Adrenal gland (tissue), 12 donors: Measurements from ENCODE around the gene RABL6. TPM values are rescaled to one million over a fixed set of nuclear protein-coding genes. Genes with fewer than 3 reads are reported as not detected.
A peak's percentile ranks its signal among the peaks of the same experiment; 100 is the strongest.

Experiments used
- DNase-seq, 7 donors: peaks; one replicate each; pipeline ENCODE4 v3.0.0-alpha.2; 2019 to 2020
- H3K27ac ChIP-seq, 5 donors: fragments of 200-600 bp; sonication (generic) in 4 of 5; 1 replicate in 3 of 5; 2 replicates in 2 of 5; pipeline versions ENCODE4 v1.5.1 to v1.8.0; 2016 to 2020; ENCODE audit warnings: mild to moderate bottlenecking in 1 of 5
- H3K27me3 ChIP-seq: fragments of 200-600 bp; 2 replicates; pipeline ENCODE4 v1.8.0; 2021
- H3K36me3 ChIP-seq, 2 donors: fragments of 200-600 bp; replicated peaks in 1 of 2; 1 replicate in 1 of 2; 2 replicates in 1 of 2; pipeline versions ENCODE4 v1.5.1 to v1.8.0; 2018 to 2022
- H3K4me1 ChIP-seq, 2 donors: fragments of 200-600 bp; replicated peaks in 1 of 2; 1 replicate in 1 of 2; 2 replicates in 1 of 2; pipeline versions ENCODE4 v1.5.1 to v1.8.0; 2018 to 2021
- H3K4me3 ChIP-seq, 4 donors: fragments of 200-600 bp; sonication (generic) in 3 of 4; one replicate each; pipeline ENCODE4 v1.5.1; 2016 to 2018
- H3K9me3 ChIP-seq, 3 donors: fragments of 200-600 bp; sonication (generic) in 1 of 3; replicated peaks in 1 of 3; 1 replicate in 2 of 3; 2 replicates in 1 of 3; pipeline versions ENCODE4 v1.5.1 to v1.8.0; 2016 to 2021
- POLR2A ChIP-seq, 2 donors: fragments of 450-650 bp; IDR thresholded peaks; one replicate each; pipeline ENCODE4 v1.6.1; 2017; ENCODE audit warnings: antibody characterized with exemption in 2 of 2, mild to moderate bottlenecking in 2 of 2, moderate library complexity in 1 of 2
- WGBS, 4 donors: extraction: QIAGEN DNeasy Blood & Tissue Kit in 2 of 4; methylation state at CpG; one replicate each; pipeline versions ENCODE4 v1.1.5 to v1.1.7; 2013 to 2017; 5-methylcytosine and 5-hydroxymethylcytosine counted together
- intact Hi-C, 2 donors: fragments of 100-400 bp; cut with DNase I; formaldehyde crosslinking; loops; one replicate each; pipeline versions ENCODE4 v1.14.1 to v1.15.0; 2022 to 2023
- polyA plus RNA-seq, 3 donors: library from polyadenylated mRNA; stranded (reverse); fragments of 200-250 nt in 2 of 3; fragments of 350-450 nt in 1 of 3; fragmentation: Illumina TruSeq in 1 of 3; extraction: RNeasy Lipid Tissue Mini Kit (QIAGEN cat#74804) in 1 of 3; gene quantifications; one replicate each; pipeline ENCODE4 v1.2.3, GENCODE V29; 2013 to 2014
- total RNA-seq, 9 donors: library from RNA; depleted of rRNA in 4 of 9; stranded (reverse); fragments of >200 nt in 4 of 9; fragments of 120-200 nt in 1 of 9; fragmentation: NEBNext Ultra II Directional in 1 of 9; extraction: Animal tissue kit (Norgen Biotek cat#: 25700) in 1 of 9; gene quantifications; one replicate each; pipeline versions ENCODE4 v1.1.0 to v1.2.4, GENCODE V29; 2013 to 2023
- TF ChIP-seq, protein P1 (sequence below), 6 experiments: fragments of 450-650 bp in 4 of 6; fragments of 200-600 bp in 2 of 6; sonication (generic) in 1 of 6; IDR thresholded peaks; 1 replicate in 5 of 6; 2 replicates in 1 of 6; pipeline versions ENCODE4 v1.5.1 to v1.8.0; 2016 to 2021; ENCODE audit warnings: antibody characterized with exemption in 6 of 6, mild to moderate bottlenecking in 2 of 6, moderate library complexity in 1 of 6
- donor health status: healthy with polysubstance abuse.
- donor health status: Bipolar disorder and iron deficiency.
- donor health status: DM: yes; HTN: yes; CAD: no.
- donor health status: DM: no; HTN: no; CAD: no.
- donor health status: DM: no; HTN: no; CAD: no.
- donor health status: DM: yes; HTN: yes; CAD: no.

Gene RABL6
- total and polyA plus RNA-seq, 12 donors, result 20.9 to 150 (median 61.0) TPM

DNA sequence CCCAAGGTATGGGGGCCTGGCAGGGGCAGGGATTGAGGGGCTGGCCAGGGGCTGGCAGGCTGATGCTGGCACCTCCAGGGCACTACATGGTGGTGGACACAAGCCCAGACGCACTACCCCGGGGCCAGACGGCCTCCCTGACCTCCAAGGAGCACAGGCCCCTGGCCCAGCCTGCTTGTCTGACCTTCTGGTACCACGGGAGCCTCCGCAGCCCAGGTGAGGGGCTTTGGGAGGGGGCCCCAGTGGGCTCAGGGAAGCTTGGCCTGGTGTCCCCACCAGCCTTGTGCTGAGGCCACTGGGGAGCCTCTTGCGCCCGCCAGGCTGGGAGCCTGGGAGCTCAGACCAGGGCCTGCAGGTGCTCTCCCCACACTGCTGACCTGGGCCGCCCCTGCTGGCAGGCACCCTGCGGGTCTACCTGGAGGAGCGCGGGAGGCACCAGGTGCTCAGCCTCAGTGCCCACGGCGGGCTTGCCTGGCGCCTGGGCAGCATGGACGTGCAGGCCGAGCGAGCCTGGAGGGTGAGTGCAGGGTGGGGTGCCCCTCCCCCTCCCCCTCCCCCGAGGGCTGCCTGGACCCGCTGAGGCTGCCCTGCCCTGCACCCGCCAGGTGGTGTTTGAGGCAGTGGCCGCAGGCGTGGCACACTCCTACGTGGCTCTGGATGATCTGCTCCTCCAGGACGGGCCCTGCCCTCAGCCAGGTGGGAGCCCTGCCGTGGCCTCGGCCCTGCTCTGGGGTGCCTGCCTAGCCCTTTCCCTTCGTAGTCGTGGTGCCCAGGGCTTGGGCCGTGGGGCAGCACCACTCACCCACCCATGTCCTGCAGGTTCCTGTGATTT lies 50.0 kb downstream of the RABL6 start:
- H3K4me1 ChIP-seq, result peaks cover 7 to 12% of the 10 kb centered on the region in 2 donors
- intact Hi-C loops, result loop anchor here in 1 of 2 donors (10.0 kb wide), 1 partner anchor 87 kb away; the partner anchor contains the start of genes C8G and FBXW5
- H3K27ac ChIP-seq, result no peak overlapping the region
- TF ChIP-seq POLR2A (IDR thresholded peaks at IDR 0.05), result no peak
- TF ChIP-seq, protein P1, sequence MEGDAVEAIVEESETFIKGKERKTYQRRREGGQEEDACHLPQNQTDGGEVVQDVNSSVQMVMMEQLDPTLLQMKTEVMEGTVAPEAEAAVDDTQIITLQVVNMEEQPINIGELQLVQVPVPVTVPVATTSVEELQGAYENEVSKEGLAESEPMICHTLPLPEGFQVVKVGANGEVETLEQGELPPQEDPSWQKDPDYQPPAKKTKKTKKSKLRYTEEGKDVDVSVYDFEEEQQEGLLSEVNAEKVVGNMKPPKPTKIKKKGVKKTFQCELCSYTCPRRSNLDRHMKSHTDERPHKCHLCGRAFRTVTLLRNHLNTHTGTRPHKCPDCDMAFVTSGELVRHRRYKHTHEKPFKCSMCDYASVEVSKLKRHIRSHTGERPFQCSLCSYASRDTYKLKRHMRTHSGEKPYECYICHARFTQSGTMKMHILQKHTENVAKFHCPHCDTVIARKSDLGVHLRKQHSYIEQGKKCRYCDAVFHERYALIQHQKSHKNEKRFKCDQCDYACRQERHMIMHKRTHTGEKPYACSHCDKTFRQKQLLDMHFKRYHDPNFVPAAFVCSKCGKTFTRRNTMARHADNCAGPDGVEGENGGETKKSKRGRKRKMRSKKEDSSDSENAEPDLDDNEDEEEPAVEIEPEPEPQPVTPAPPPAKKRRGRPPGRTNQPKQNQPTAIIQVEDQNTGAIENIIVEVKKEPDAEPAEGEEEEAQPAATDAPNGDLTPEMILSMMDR (IDR thresholded peaks at IDR 0.05), result no peak
- no peak overlapping the region for H3K4me3 ChIP-seq
- peak in 4 of 7 donors; percentile 20 to 56 (median 27) for DNase-seq
- 70 to 83% (median 79%) methylated on average over 2 to 28 of the region's 29 CpGs for WGBS, 4 donors
- no peaks in the 10 kb centered on the region for H3K27me3 ChIP-seq
- no peaks in the 10 kb centered on the region for H3K9me3 ChIP-seq
- H3K36me3 ChIP-seq, result peaks cover 0 to 24% of the 10 kb centered on the region in 2 donors

DNA sequence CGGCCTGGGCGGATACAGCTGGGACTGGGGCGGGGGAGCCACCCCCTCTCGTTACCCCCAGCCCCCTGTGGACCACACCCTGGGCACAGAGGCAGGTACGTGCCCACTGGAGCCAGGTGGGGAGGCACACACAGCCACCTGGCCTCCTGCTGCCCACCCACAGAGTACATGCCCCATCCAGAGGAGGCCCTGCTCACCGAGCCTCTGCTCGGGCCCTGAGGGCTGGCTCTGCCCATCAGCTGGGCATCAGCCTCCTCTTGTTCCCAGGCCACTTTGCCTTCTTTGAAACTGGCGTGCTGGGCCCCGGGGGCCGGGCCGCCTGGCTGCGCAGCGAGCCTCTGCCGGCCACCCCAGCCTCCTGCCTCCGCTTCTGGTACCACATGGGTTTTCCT lies 50.7 kb downstream of the RABL6 start:
- no peaks in the 10 kb centered on the region for H3K9me3 ChIP-seq
- TF ChIP-seq POLR2A (IDR thresholded peaks at IDR 0.05), result no peak
- TF ChIP-seq, protein P1 (IDR thresholded peaks at IDR 0.05), result no peak
- WGBS, 4 donors, result 92 to 95% (median 95%) methylated on average over 7 to 15 of the region's 15 CpGs; no CpG with 5 or more reads in 1 of the 4 donors
- peak in 1 of 7 donors; percentile 29 for DNase-seq
- no peak overlapping the region for H3K4me3 ChIP-seq
- peaks cover 7 to 12% of the 10 kb centered on the region in 2 donors for H3K4me1 ChIP-seq
- intact Hi-C loops, result loop anchor here in 1 of 2 donors (10.0 kb wide), 1 partner anchor 86 kb away; the partner anchor contains the start of genes C8G and FBXW5
- peaks cover 0 to 31% of the 10 kb centered on the region in 2 donors for H3K36me3 ChIP-seq
- H3K27ac ChIP-seq, result peak overlapping the region in 2 of 5 donors; percentile 70 to 84
- H3K27me3 ChIP-seq, result no peaks in the 10 kb centered on the region

DNA sequence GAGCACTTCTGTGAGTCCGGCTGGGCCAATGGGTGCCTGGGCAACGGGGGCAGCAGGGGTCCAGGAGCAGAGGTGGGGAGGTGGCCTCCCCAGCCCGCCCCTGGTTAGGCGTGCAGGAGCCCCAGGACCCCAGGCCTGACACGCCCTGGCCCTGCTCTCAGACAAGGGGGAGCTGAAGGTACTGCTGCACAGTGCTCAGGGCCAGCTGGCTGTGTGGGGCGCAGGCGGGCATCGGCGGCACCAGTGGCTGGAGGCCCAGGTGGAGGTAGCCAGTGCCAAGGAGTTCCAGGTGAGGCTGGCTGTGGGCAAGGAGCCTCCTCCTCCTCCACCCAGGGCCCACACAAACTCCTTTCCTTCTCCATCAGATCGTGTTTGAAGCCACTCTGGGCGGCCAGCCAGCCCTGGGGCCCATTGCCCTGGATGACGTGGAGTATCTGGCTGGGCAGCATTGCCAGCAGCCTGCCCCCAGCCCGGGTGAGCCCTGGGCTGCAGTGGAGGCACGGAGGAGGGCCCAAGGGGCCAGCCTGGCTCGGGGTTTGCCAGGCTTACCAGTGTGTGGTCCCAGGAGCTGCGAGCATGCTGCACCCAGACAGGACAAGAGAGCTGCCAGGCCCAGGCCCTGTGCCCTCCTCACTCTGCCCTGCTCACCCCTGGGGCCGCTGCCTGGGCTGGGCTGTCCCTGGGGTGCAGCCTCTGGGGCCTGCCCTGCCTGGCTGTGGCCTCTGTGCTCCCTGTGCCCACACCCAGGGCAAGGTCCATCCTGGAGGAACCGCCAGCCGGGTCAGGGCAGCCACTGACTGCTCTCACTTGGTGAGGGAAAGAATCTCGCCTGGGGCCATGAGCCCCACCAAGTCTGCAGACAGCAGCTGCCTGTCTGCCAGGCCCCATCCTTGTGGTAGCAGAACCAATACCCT lies 51.4 kb downstream of the RABL6 start:
- Histone ChIP-seq H3K27me3 (no peaks in the 10 kb centered on the region), H3K9me3 (no peaks in the 10 kb centered on the region), H3K4me1 (peaks cover 7 to 13% of the 10 kb centered on the region in 2 donors), H3K27ac (peak overlapping the region in 4 of 5 donors; percentile 40 to 84 (median 66)), H3K4me3 (no peak overlapping the region), H3K36me3 (peaks cover 0 to 35% of the 10 kb centered on the region in 2 donors)
- WGBS, 4 donors, result 40 to 63% (median 47%) methylated on average over 1 to 20 of the region's 20 CpGs
- TF ChIP-seq, protein P1 (IDR thresholded peaks at IDR 0.05), result no peak
- no peak for TF ChIP-seq POLR2A (IDR thresholded peaks at IDR 0.05)
- DNase-seq, result peak; percentile 87 to 95 (median 90)
- intact Hi-C loops, result loop anchor here in 1 of 2 donors (10.0 kb wide), 1 partner anchor 86 kb away; the partner anchor contains the start of genes C8G and FBXW5
